ENCODE results near the gene SLC10A6. TPM values are rescaled to one million over a fixed set of nuclear protein-coding genes. Genes with fewer than 3 reads are reported as not detected.

SLC10A6 gene
- total RNA-seq, 1 donor from 2014 or later, result 0.69 TPM

GRCh38 chr4:86894455-86894854, 45.3 kb upstream of the SLC10A6 start:
- Histone ChIP-seq H3K4me1 (peaks cover 18% of the 10 kb centered on the region), H3K36me3 (no peaks in the 10 kb centered on the region), H3K27ac (replicated peaks) (no peak overlapping the region), H3K9me3 (replicated peaks) (no peaks in the 10 kb centered on the region), H3K4me3 (no peak overlapping the region), H3K27me3 (ENCODE audit: low read depth) (no peaks in the 10 kb centered on the region)
- no peak for DNase-seq
- intact Hi-C loops (cut with micrococcal nuclease), result no loop called here
- no peak for TF ChIP-seq CTCF (IDR thresholded peaks at IDR 0.05; ENCODE audit: borderline replicate concordance)

DNA sequence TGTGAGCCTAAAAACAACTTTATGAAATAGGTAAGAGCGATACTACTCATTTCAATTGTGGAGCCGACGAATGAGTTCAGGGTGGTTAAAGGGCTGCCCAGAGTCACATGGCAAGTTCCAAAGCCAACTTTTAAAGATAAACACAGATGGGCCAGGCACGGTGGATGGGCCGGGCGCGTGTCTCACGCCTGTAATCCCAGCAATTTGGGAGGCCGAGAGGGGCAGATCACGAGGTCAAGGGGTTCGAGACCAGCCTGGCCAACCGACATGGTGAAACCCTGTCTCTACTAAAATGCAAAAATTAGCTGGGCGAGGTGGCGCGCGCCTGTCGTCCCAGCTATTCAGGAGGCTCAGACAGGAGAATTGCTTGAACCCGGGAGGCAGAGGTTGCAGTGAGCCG, 44.0 kb upstream of the SLC10A6 start:
- DNase-seq, result no peak
- H3K27me3 ChIP-seq (ENCODE audit: low read depth), result no peaks in the 10 kb centered on the region
- no peak overlapping the region for H3K4me3 ChIP-seq
- no peaks in the 10 kb centered on the region for H3K36me3 ChIP-seq
- no peak overlapping the region for H3K27ac ChIP-seq (replicated peaks)
- intact Hi-C loops (cut with micrococcal nuclease), result no loop called here
- H3K4me1 ChIP-seq, result peaks cover 18% of the 10 kb centered on the region
- no peaks in the 10 kb centered on the region for H3K9me3 ChIP-seq (replicated peaks)
- no peak for TF ChIP-seq CTCF (IDR thresholded peaks at IDR 0.05; ENCODE audit: borderline replicate concordance)

DNA sequence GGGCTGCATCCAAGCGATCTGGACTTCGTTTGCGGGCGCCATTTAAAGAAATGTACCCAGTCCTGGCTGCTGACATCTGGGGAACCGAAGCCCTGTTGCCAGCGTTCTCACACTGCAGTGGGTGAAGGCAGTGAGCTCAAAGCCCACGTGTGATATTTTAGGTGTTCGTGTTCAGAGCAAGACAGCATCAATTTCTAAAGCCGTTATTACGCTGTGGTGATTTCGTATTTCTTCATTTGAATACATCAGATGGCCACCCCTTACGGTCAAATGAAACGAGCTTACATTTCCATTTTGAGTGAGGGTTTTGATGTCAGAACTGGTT, 43.4 kb upstream of the SLC10A6 start:
- Histone ChIP-seq H3K27ac (replicated peaks) (peak overlapping the region; percentile 40), H3K36me3 (peaks cover 1% of the 10 kb centered on the region), H3K27me3 (ENCODE audit: low read depth) (no peaks in the 10 kb centered on the region), H3K9me3 (replicated peaks) (no peaks in the 10 kb centered on the region), H3K4me1 (peaks cover 18% of the 10 kb centered on the region), H3K4me3 (peak overlapping the region; percentile 78)
- DNase-seq, result no peak
- no peak for TF ChIP-seq CTCF (IDR thresholded peaks at IDR 0.05; ENCODE audit: borderline replicate concordance)
- intact Hi-C loops (cut with micrococcal nuclease), result no loop called here

GRCh38 chr4:86891762-86892635, 42.8 kb upstream of the SLC10A6 start, which contains the start of gene C4orf36:
TSS of gene C4orf36 (minus strand) at chr4:86892422. CDS start at chr4:86891520, 902 bp downstream.
- DNase-seq, result peak; percentile 50
- H3K27ac ChIP-seq (replicated peaks), result peak within 1 kb of the TSS; percentile 40
- H3K9me3 ChIP-seq (replicated peaks), result no peaks in the 10 kb centered on the region
- peaks cover 18% of the 10 kb centered on the region for H3K4me1 ChIP-seq
- TF ChIP-seq CTCF (IDR thresholded peaks at IDR 0.05; ENCODE audit: borderline replicate concordance), result no peak
- peaks cover 7% of the 10 kb centered on the region for H3K36me3 ChIP-seq
- intact Hi-C loops (cut with micrococcal nuclease), result no loop called here
- H3K4me3 ChIP-seq, result peak within 1 kb of the TSS; percentile 78
- H3K27me3 ChIP-seq (ENCODE audit: low read depth), result no peaks in the 10 kb centered on the region

- no peak for TF ChIP-seq CTCF (IDR thresholded peaks at IDR 0.05; ENCODE audit: borderline replicate concordance)
Measured at GRCh38 chr4:86890790-86891189, 41.6 kb upstream of the SLC10A6 start.

More at GRCh38 chr4:86890790-86891189, 41.6 kb upstream of the SLC10A6 start:
- Histone ChIP-seq H3K4me3 (no peak overlapping the region), H3K36me3 (peaks cover 10% of the 10 kb centered on the region), H3K27me3 (ENCODE audit: low read depth) (no peaks in the 10 kb centered on the region), H3K4me1 (peaks cover 18% of the 10 kb centered on the region), H3K27ac (replicated peaks) (no peak overlapping the region), H3K9me3 (replicated peaks) (no peaks in the 10 kb centered on the region)
- no peak for DNase-seq
- intact Hi-C loops (cut with micrococcal nuclease), result no loop called here
